B cell (primary cell): Measurements from ENCODE around the gene FCN2. TPM values are rescaled to one million over a fixed set of nuclear protein-coding genes. Genes with fewer than 3 reads are reported as not detected.

Source experiments
- ATAC-seq: fragments of 200-7000 bp; cut with Tn5 transposase; one replicate; pipeline ENCODE4 v1.10.0; 2021; ENCODE audit warnings: low read depth, mild to moderate bottlenecking, moderate number of reproducible peaks, moderate library complexity
- CTCF ChIA-PET: fragments of 350-600 bp; sonication (Branson Sonifier 250); formaldehyde crosslinking; loops from one replicate; lab custom pipeline; 2021; ENCODE audit warnings: antibody characterized with exemption, inconsistent platforms; lab: Charles Lee
- POLR2A ChIA-PET: fragments of 350-600 bp; sonication (Branson Sonifier 250); formaldehyde crosslinking; loops from one replicate; lab custom pipeline; 2021; ENCODE audit warnings: antibody characterized with exemption; lab: Charles Lee
- DNase-seq: peaks from one replicate; pipeline ENCODE4 v3.0.0; 2013
- H2AFZ ChIP-seq: 2 replicates; pipeline ENCODE4 v1.6.1; 2012; ENCODE audit warnings: mild to moderate bottlenecking, low read depth, low read length; ENCODE audit not compliant: insufficient read depth, poor library complexity, severe bottlenecking
- H3K27ac ChIP-seq, 2 donors: 1 replicate in 1 of 2; 2 replicates in 1 of 2; pipeline ENCODE4 v1.5.1; 2012 to 2013; ENCODE audit warnings: low read length in 2 of 2, mild to moderate bottlenecking in 2 of 2, moderate library complexity in 1 of 2
- H3K27me3 ChIP-seq, 4 experiments: fragments of 200-600 bp in 1 of 4; sonication (generic) in 1 of 4; replicated peaks in 1 of 4; 1 replicate in 2 of 4; 2 replicates in 2 of 4; pipeline versions ENCODE4 v1.6.1 to v1.7.0; 2013 to 2016; ENCODE audit warnings: low read length in 3 of 4, mild to moderate bottlenecking in 2 of 4, mixed read lengths in 1 of 4, moderate library complexity in 1 of 4; ENCODE audit not compliant: insufficient read depth in 4 of 4, control insufficient read depth in 3 of 4; ENCODE audit errors: control extremely low read depth in 1 of 4
- H3K36me3 ChIP-seq, 2 experiments: replicated peaks in 1 of 2; 1 replicate in 1 of 2; 2 replicates in 1 of 2; pipeline versions ENCODE4 v1.6.1 to v1.7.1; 2013; ENCODE audit warnings: low read length in 1 of 2; ENCODE audit not compliant: insufficient read depth in 2 of 2, control insufficient read depth in 1 of 2; ENCODE audit errors: control extremely low read depth in 1 of 2, extremely low read depth in 1 of 2
- H3K4me1 ChIP-seq, 2 donors: fragments of 200-600 bp in 1 of 2; sonication (generic) in 1 of 2; 1 replicate in 1 of 2; 2 replicates in 1 of 2; pipeline versions ENCODE4 v1.5.1 to v1.6.1; 2013 to 2017; ENCODE audit warnings: low read length in 2 of 2; ENCODE audit not compliant: control insufficient read depth in 2 of 2, insufficient read depth in 2 of 2
- H3K4me2 ChIP-seq: replicated peaks from 2 replicates; pipeline ENCODE3; 2012; ENCODE audit warnings: mild to moderate bottlenecking, low read depth, low read length; ENCODE audit not compliant: poor library complexity, severe bottlenecking
- H3K4me3 ChIP-seq, 5 experiments: fragments of 200-600 bp in 1 of 5; sonication (generic) in 1 of 5; 1 replicate in 3 of 5; 2 replicates in 2 of 5; pipeline versions ENCODE4 v1.5.1 to v1.7.0; 2011 to 2016; ENCODE audit warnings: low read length in 4 of 5, mild to moderate bottlenecking in 4 of 5, low read depth in 2 of 5, control low read depth in 1 of 5, moderate library complexity in 1 of 5; ENCODE audit not compliant: insufficient read depth in 1 of 5; ENCODE audit errors: control extremely low read depth in 1 of 5, extremely low read depth in 1 of 5
- H3K79me2 ChIP-seq: fragments of 200-600 bp; sonication (generic); one replicate; pipeline ENCODE4 v1.6.0; 2016; ENCODE audit warnings: low read length; ENCODE audit not compliant: control insufficient read depth, insufficient read depth
- H3K9ac ChIP-seq: fragments of 200-600 bp; sonication (generic); 2 replicates; pipeline ENCODE4 v1.6.1; 2017; ENCODE audit warnings: mild to moderate bottlenecking, low read length, moderate library complexity
- H3K9me3 ChIP-seq, 3 donors: one replicate each; pipeline versions ENCODE4 v1.6.1 to v1.7.1; 2013; ENCODE audit warnings: low read length in 2 of 3; ENCODE audit not compliant: control insufficient read depth in 2 of 3, insufficient read depth in 1 of 3; ENCODE audit errors: control extremely low read depth in 1 of 3
- H4K20me1 ChIP-seq: 2 replicates; pipeline ENCODE4 v1.6.0; 2012; ENCODE audit warnings: mild to moderate bottlenecking, low read length; ENCODE audit not compliant: insufficient read depth, control insufficient read depth, poor library complexity, severe bottlenecking
- H3K27ac Mint-ChIP-seq: one replicate; pipeline ENCODE4 v1.8.0; 2021; ENCODE audit warnings: mixed read lengths
- H3K27me3 Mint-ChIP-seq: one replicate; pipeline ENCODE4 v1.8.0; 2021; ENCODE audit warnings: mixed read lengths
- H3K4me1 Mint-ChIP-seq: one replicate; pipeline ENCODE4 v1.8.0; 2021; ENCODE audit warnings: mixed read lengths
- H3K4me3 Mint-ChIP-seq: one replicate; pipeline ENCODE4 v1.8.0; 2021; ENCODE audit warnings: mixed read lengths
- H3K9me3 Mint-ChIP-seq: one replicate; pipeline ENCODE4 v1.8.0; 2022; ENCODE audit warnings: mixed read lengths; ENCODE audit not compliant: insufficient read depth
- CTCF ChIP-seq: fragments of 200-600 bp; IDR thresholded peaks from one replicate; pipeline ENCODE4 v1.8.0; 2022; ENCODE audit warnings: antibody characterized with exemption, mild to moderate bottlenecking
- EZH2 ChIP-seq: IDR thresholded peaks from 2 replicates; pipeline ENCODE4 v1.6.1; 2012; ENCODE audit warnings: borderline replicate concordance, low read depth, mild to moderate bottlenecking, moderate library complexity, low read length; ENCODE audit not compliant: insufficient read depth, poor library complexity, severe bottlenecking
- WGBS: methylation state at CpG from one replicate; pipeline ENCODE4 v1.1.5; 2013; ENCODE audit warnings: missing lambda C conversion rate; ENCODE audit not compliant: insufficient coverage; 5-methylcytosine and 5-hydroxymethylcytosine counted together
- intact Hi-C: fragments of 100-400 bp; cut with micrococcal nuclease; formaldehyde crosslinking; loops from one replicate; pipeline ENCODE4 v1.10.0; 2022
- polyA plus RNA-seq: library from polyadenylated mRNA; depleted of rRNA; stranded (reverse); fragments of >200 nt; gene quantifications from 2 replicates; pipeline ENCODE4 v1.2.3, GENCODE V29; 2012
- total RNA-seq, 2 donors: library from RNA; stranded (reverse); fragments of 120-200 nt in 1 of 2; gene quantifications; 1 replicate in 1 of 2; 2 replicates in 1 of 2; pipeline versions ENCODE4 v1.2.3 to v1.2.4, GENCODE V29; 2013 to 2022

Gene FCN2
- total and polyA plus RNA-seq, 2 donors (not counting 1 experiment from before 2014, with no cell fraction given), result not detected

DNA sequence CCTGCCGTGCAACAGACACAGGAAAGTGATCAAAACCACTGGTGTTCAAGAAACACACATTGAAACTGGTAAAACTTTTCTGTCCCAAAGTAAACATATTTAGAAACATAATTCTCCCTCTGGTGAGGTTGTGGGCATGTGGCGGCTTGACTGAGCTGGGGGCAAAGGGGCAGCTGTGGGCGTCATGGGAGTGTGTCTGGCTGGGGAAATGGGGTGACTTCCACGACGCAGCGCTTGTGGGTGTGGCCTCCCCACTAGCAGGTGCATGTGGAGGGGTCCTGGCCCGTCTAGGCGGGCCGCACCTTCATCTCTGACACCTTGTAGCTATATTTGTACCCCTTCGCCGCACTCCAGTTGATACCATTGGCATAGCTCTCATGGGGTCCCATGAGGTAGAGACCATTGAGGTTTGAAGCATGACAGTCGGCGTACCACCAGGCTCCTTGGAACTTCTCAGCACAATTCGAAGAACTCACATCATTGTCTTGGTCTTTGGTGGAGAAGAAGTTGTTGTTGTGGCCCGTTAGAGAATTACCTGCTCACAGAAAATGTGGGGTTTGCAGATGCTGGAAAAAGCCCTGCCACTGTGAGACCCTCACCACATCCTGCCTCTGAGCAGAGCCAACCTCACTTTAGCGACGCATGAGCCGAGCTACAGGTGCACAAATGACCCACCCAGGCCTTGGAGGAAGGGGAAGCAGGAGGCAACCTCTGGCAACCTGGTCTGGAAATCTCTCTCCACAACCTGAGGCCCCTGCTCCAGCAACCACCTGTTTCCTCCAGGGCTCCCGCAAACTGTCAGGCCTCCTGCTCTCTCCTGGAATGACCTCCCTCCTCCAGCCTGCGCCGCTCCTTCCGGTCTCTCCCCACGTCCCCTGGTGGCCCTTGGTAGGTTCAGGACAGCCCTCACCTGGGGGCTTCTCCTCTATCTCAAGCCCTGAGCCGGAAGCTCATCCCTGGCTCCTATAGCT is 29.2 kb downstream of the FCN2 start:
- no peak for ATAC-seq
- H3K27ac Mint-ChIP-seq, result no peak overlapping the region
- 34% methylated on average over 14 of the region's 24 CpGs for WGBS

More for the DNA sequence above, 29.2 kb downstream of the FCN2 start:
- ChIA-PET POLR2A (no interaction called here), CTCF (interaction anchor here (0.6 kb wide), 1 partner anchor 1237 kb away, joined by 3 read pairs; no protein-coding TSS in a partner anchor)
- H4K20me1 ChIP-seq, result no peaks in the 10 kb centered on the region
- H3K36me3 ChIP-seq, result no peaks in the 10 kb centered on the region
- H3K27ac ChIP-seq, result no peak overlapping the region
- H3K9me3 Mint-ChIP-seq, result no peaks in the 10 kb centered on the region
- no peaks in the 10 kb centered on the region for H3K4me1 Mint-ChIP-seq
- no peak overlapping the region for H2AFZ ChIP-seq
- H3K4me3 Mint-ChIP-seq, result no peak overlapping the region
- DNase-seq, result no peak
- H3K4me3 ChIP-seq, result no peak overlapping the region
- TF ChIP-seq CTCF (no peak), EZH2 (no peak)
- peaks cover 8% of the 10 kb centered on the region for H3K27me3 Mint-ChIP-seq
- intact Hi-C loops, result no loop called here
- no peaks in the 10 kb centered on the region for H3K4me1 ChIP-seq
- no peaks in the 10 kb centered on the region for H3K79me2 ChIP-seq
- peaks cover 0 to 9% (median 2%) of the 10 kb centered on the region in 4 experiments for H3K27me3 ChIP-seq
- H3K9me3 ChIP-seq, result peaks cover 0 to 4% (median 0%) of the 10 kb centered on the region in 3 donors
- no peak overlapping the region for H3K4me2 ChIP-seq
- no peak overlapping the region for H3K9ac ChIP-seq
